ENCODE measurements around the gene CCNY.

The CCNY gene

DNA sequence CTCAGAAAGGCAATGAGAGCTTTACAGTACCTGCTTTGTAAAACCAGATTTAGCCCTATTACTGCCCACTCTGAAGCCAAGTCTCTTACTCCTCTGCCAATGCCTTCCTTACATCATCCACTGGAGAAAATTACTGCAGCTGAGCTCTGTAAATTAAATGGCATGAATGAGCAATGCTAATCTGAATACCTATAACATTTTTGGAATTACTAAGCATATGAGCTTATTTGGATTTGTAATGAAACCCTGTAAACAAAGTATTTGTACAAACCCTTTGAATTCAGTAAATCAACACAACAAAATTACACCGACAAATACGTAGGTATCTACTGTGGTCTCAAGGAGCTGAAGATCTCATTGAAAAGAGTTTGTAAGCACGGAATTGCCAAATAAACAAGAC lies 12.1 kb upstream of the CCNY start:
- H3K36me3 Mint-ChIP-seq (ENCODE audit: low read depth): peaks cover 18% of the 10 kb centered on the region
- H3K27me3 Mint-ChIP-seq (ENCODE audit: low read depth): no peaks in the 10 kb centered on the region
- H3K4me1 Mint-ChIP-seq (ENCODE audit: low read depth): peaks cover 7% of the 10 kb centered on the region
- no peak overlapping the region for H3K4me3 Mint-ChIP-seq
- H3K9me3 Mint-ChIP-seq: peaks cover 8% of the 10 kb centered on the region
- no peak overlapping the region for H3K27ac Mint-ChIP-seq

DNA sequence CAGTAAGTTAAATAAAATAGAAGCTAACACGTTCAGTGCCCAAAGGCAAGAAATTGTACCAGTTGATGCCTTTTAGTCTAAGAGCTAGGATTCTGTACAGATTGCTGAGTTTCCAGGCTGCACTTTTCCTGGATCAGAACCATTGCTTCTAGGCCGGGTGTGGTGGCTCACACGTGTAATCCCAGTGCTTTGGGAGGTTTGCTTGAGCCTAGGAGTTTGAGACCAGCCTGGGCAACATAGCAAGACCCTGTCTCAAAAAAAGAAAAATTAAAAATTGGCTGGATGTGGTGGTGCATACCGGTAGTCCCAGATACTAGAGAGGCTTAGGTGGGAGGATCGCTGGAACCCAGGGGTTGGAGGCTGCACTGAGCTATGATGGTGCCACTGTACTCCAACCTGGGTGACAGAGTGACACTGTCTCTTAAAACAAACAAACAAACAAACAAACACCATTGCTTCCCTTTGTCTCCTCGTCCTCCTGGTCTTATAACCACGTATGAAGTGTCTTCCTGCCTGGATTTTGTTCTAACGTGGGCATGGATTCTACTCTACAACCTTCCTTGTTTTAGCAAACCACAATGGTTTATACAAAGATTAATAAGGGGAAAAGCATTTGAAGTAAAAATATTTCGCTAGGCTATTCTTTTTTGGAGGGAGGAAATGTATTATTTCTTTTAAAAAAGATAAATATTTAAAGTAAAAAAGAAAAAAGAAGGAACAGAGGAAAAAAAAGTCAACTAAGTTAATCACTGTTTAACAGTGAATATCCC lies 9.7 kb upstream of the CCNY start:
- H3K36me3 Mint-ChIP-seq (ENCODE audit: low read depth): peaks cover 12% of the 10 kb centered on the region
- H3K4me1 Mint-ChIP-seq (ENCODE audit: low read depth): peaks cover 18% of the 10 kb centered on the region
- H3K4me3 Mint-ChIP-seq: no peak overlapping the region
- H3K27me3 Mint-ChIP-seq (ENCODE audit: low read depth): no peaks in the 10 kb centered on the region
- peaks cover 8% of the 10 kb centered on the region for H3K9me3 Mint-ChIP-seq
- H3K27ac Mint-ChIP-seq: no peak overlapping the region

DNA sequence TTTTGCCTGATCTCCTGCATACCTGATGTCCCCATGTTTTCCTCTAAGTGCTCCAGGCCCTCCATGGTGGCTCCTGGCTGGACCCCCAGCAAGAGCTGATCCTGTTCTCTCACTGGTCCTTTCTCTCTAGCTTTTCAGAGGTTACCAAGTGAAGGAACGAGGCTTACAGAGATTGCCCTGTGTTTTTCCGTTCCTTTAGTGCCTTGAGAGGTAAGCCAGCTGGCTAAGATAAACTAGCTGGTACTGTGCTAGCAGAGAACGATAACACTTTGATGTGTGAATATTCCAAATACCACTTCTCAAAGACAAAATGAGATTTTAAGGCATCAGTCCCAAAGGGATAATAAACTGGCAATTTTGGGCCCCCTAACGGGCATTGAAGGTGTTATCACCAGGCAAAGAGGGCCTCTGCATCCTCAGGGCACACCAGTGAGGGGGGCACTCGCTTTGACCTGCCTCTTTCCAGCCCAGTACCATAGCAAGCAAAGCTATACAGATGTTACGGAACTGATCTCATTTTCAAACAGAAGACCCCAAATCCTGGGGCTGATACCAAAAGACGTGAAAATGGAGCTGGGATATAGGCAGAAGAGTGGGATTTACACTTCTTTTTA lies 8.4 kb upstream of the CCNY start:
- Mint-ChIP-seq H3K27me3 (ENCODE audit: low read depth) (no peaks in the 10 kb centered on the region), H3K4me1 (ENCODE audit: low read depth) (peaks cover 21% of the 10 kb centered on the region), H3K27ac (no peak overlapping the region), H3K9me3 (peaks cover 4% of the 10 kb centered on the region), H3K36me3 (ENCODE audit: low read depth) (peaks cover 6% of the 10 kb centered on the region), H3K4me3 (no peak overlapping the region)

GRCh38 chr10:35328404-35329037 lies 7.8 kb upstream of the CCNY start:
- Mint-ChIP-seq H3K36me3 (ENCODE audit: low read depth) (peaks cover 11% of the 10 kb centered on the region), H3K4me3 (no peak overlapping the region)

GRCh38 chr10:35329520-35329919 lies 6.8 kb upstream of the CCNY start:
- no peak overlapping the region for H3K4me3 Mint-ChIP-seq
- H3K27me3 Mint-ChIP-seq (ENCODE audit: low read depth): no peaks in the 10 kb centered on the region

More at GRCh38 chr10:35328404-35329037, 7.8 kb upstream of the CCNY start:
- H3K4me1 Mint-ChIP-seq (ENCODE audit: low read depth): peaks cover 24% of the 10 kb centered on the region
- no peaks in the 10 kb centered on the region for H3K9me3 Mint-ChIP-seq
- H3K27ac Mint-ChIP-seq: no peak overlapping the region
- no peaks in the 10 kb centered on the region for H3K27me3 Mint-ChIP-seq (ENCODE audit: low read depth)

GRCh38 chr10:35331894-35332640 lies 4.2 kb upstream of the CCNY start:
- H3K36me3 Mint-ChIP-seq (ENCODE audit: low read depth): peaks cover 10% of the 10 kb centered on the region
- no peaks in the 10 kb centered on the region for H3K27me3 Mint-ChIP-seq (ENCODE audit: low read depth)
- H3K9me3 Mint-ChIP-seq: no peaks in the 10 kb centered on the region
- H3K27ac Mint-ChIP-seq: no peak overlapping the region
- H3K4me1 Mint-ChIP-seq (ENCODE audit: low read depth): peaks cover 40% of the 10 kb centered on the region
- H3K4me3 Mint-ChIP-seq: no peak overlapping the region

More at GRCh38 chr10:35329520-35329919, 6.8 kb upstream of the CCNY start:
- no peaks in the 10 kb centered on the region for H3K9me3 Mint-ChIP-seq
- peaks cover 10% of the 10 kb centered on the region for H3K36me3 Mint-ChIP-seq (ENCODE audit: low read depth)
- H3K4me1 Mint-ChIP-seq (ENCODE audit: low read depth): peaks cover 31% of the 10 kb centered on the region
- H3K27ac Mint-ChIP-seq: no peak overlapping the region

GRCh38 chr10:35334297-35334696 lies 2.0 kb upstream of the CCNY start:
- Mint-ChIP-seq H3K27ac (no peak overlapping the region), H3K4me3 (peak overlapping the region; percentile 55), H3K4me1 (ENCODE audit: low read depth) (peaks cover 50% of the 10 kb centered on the region), H3K27me3 (ENCODE audit: low read depth) (no peaks in the 10 kb centered on the region), H3K9me3 (no peaks in the 10 kb centered on the region), H3K36me3 (ENCODE audit: low read depth) (peaks cover 15% of the 10 kb centered on the region)

DNA sequence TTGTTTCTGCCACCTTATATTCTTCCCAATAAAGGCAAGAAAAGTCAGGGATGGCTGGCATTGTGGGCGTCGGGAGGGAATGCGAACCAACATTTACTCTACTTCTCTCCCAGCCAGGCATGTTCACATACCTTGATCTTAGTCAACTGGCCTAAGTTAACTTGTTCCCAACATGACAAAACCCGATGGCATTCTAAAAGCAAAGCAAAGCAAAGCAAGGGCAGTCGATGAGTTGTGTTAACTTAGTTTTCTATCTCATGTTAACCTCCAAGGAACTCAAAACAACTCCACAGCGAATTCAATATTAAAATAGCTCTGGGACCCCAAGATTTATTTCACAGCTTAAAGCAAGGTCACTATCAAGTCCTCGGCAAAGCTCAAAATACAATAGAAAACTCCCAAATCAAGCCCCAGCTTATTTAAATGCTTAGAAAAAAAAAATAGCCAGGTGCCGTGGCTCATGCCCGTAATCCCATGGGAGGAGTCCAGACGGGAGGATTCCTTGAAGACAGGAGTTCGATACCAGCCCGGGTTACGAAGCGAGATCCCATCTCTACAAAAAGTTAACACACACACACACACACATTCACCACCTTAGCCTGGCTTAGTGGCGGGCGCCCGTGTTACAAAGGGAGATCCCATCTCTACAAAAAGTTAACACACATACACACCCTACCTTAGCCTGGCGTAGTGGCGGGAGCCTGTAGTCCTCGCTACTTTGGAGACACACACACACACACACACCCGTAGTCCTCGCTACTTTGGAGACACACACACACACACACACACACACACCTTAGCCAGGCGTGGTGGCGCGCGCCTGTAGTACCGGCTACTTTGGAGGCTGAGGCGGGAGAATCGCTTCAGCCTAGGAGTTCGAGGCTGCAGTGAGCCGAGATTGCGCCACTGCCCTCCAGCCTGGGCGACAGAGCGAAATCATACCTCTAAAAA lies 901 bp upstream of the CCNY start:
- no peaks in the 10 kb centered on the region for H3K27me3 Mint-ChIP-seq (ENCODE audit: low read depth)

GRCh38 chr10:35336921-35337823 lies 863 bp downstream of the CCNY start:
- peak overlapping the region; percentile 85 for H3K4me3 Mint-ChIP-seq
- H3K27me3 Mint-ChIP-seq (ENCODE audit: low read depth): no peaks in the 10 kb centered on the region
- peaks cover 62% of the 10 kb centered on the region for H3K4me1 Mint-ChIP-seq (ENCODE audit: low read depth)
- H3K36me3 Mint-ChIP-seq (ENCODE audit: low read depth): peaks cover 13% of the 10 kb centered on the region
- peak overlapping the region; percentile 77 for H3K27ac Mint-ChIP-seq
- H3K9me3 Mint-ChIP-seq: no peaks in the 10 kb centered on the region

More for the DNA sequence above, 901 bp upstream of the CCNY start:
- H3K4me3 Mint-ChIP-seq: peak overlapping the region; percentile 94
- H3K27ac Mint-ChIP-seq: peak overlapping the region; percentile 92
- no peaks in the 10 kb centered on the region for H3K9me3 Mint-ChIP-seq
- peaks cover 50% of the 10 kb centered on the region for H3K4me1 Mint-ChIP-seq (ENCODE audit: low read depth)
- peaks cover 15% of the 10 kb centered on the region for H3K36me3 Mint-ChIP-seq (ENCODE audit: low read depth)

- no peaks in the 10 kb centered on the region for H3K27me3 Mint-ChIP-seq (ENCODE audit: low read depth)
- H3K4me3 Mint-ChIP-seq: no peak overlapping the region
These were observed 3.6 kb downstream of the CCNY start for GRCh38 chr10:35339942-35340341.

DNA sequence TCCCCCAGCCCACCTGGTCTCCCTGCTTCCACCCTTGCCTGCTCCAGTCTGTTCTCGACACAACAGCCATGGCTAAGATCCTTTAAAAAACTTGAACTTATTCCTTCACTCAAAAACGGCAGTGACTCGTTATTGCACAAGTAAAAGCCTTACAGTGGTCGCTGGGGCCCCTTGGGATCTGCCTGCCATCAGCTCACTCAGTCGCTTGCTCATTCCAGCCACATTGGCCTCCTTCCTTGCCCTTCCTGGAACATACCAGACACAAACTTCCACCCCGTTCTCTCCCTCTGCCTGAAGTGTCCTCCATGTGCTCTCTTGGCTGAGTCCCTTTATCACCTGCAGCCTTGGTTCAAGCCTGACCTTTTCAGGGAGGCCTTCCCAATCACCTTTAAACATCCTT lies 4.7 kb downstream of the CCNY start:
- Mint-ChIP-seq H3K27ac (peak overlapping the region; percentile 66), H3K4me1 (ENCODE audit: low read depth) (peaks cover 50% of the 10 kb centered on the region)

More at GRCh38 chr10:35339942-35340341, 3.6 kb downstream of the CCNY start:
- peak overlapping the region; percentile 71 for H3K27ac Mint-ChIP-seq
- H3K36me3 Mint-ChIP-seq (ENCODE audit: low read depth): peaks cover 6% of the 10 kb centered on the region
- peaks cover 56% of the 10 kb centered on the region for H3K4me1 Mint-ChIP-seq (ENCODE audit: low read depth)
- no peaks in the 10 kb centered on the region for H3K9me3 Mint-ChIP-seq

DNA sequence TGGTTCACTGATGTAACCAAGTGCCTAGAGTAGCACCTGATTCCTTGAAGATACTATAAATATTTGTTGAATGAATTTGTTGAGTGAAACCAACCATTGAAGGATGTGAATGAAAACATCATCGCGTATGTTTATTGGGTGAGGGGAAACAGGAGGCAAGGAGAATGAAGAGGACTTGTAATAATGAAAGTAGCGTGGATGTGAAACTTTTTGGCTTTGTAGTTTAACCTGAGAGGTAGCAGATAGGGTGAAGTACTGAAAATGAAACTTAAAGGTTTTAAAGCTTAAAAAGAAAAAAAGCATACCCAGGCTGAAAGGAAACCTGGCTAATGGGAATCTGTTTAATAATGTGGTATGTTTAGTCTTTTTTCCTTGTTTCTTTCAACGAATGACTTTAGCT lies 5.2 kb downstream of the CCNY start:
- Mint-ChIP-seq H3K4me3 (peak overlapping the region; percentile 57), H3K27me3 (ENCODE audit: low read depth) (no peaks in the 10 kb centered on the region), H3K36me3 (ENCODE audit: low read depth) (peaks cover 11% of the 10 kb centered on the region), H3K9me3 (no peaks in the 10 kb centered on the region), H3K27ac (peak overlapping the region; percentile 66), H3K4me1 (ENCODE audit: low read depth) (peaks cover 50% of the 10 kb centered on the region)

More for the DNA sequence above, 4.7 kb downstream of the CCNY start:
- Mint-ChIP-seq H3K27me3 (ENCODE audit: low read depth) (no peaks in the 10 kb centered on the region), H3K36me3 (ENCODE audit: low read depth) (peaks cover 11% of the 10 kb centered on the region), H3K9me3 (no peaks in the 10 kb centered on the region), H3K4me3 (peak overlapping the region; percentile 5)
